K562 (cell line): Measurements from ENCODE around the gene ITPR2. TPM values are rescaled to one million over a fixed set of nuclear protein-coding genes. Genes with fewer than 3 reads are reported as not detected.
A peak's percentile ranks its signal among the peaks of the same experiment; 100 is the strongest.

ENCODE experiments used
- COPS2 ChIP-seq: fragments of 450-650 bp; conservative IDR thresholded peaks from 2 replicates; pipeline ENCODE4 v1.6.1; 2016; ENCODE audit warnings: mild to moderate bottlenecking, moderate library complexity
- ETV5 ChIP-seq: sonication (generic); formaldehyde crosslinking; IDR thresholded peaks from 2 replicates; pipeline ENCODE4 v1.4.0; 2020; ENCODE audit warnings: low read depth, mild to moderate bottlenecking, missing genetic modification reagents
- FUS ChIP-seq: fragments of 200-400 bp; formaldehyde crosslinking; optimal IDR thresholded peaks from 2 replicates; pipeline ENCODE3; 2017; ENCODE audit warnings: low read depth, low read length
- GMEB1 ChIP-seq: fragments of 250-450 bp; sonication (Bioruptor Pico); IDR thresholded peaks from 2 replicates; pipeline ENCODE4 v1.4.0; 2020; ENCODE audit warnings: mild to moderate bottlenecking
- HDGF ChIP-seq: fragments of 450-650 bp; IDR thresholded peaks from 2 replicates; pipeline ENCODE4 v1.6.1; 2016
- PBX2 ChIP-seq, 2 experiments: IDR thresholded peaks in 1 of 2; conservative IDR thresholded peaks in 1 of 2; 2 replicates each; pipeline ENCODE4 v1.6.1; 2016; ENCODE audit warnings: low read depth in 2 of 2, mild to moderate bottlenecking in 1 of 2, missing compliant biosample characterization in 1 of 2, missing genetic modification characterization in 1 of 2, moderate library complexity in 1 of 2
- PHB ChIP-seq: fragments of 250-450 bp; sonication (Bioruptor Pico); IDR thresholded peaks from 2 replicates; pipeline ENCODE4 v1.5.0; 2021
- PHF20 ChIP-seq: fragments of 450-650 bp; IDR thresholded peaks from 2 replicates; pipeline ENCODE4 v1.6.1; 2018; ENCODE audit not compliant: partially characterized antibody
- TAF7 ChIP-seq: fragments of 450-650 bp; IDR thresholded peaks from 2 replicates; pipeline ENCODE4 v1.6.1; 2016; ENCODE audit warnings: missing genetic modification characterization, missing compliant biosample characterization
- TRIM24 ChIP-seq, 2 experiments: fragments of 450-650 bp; IDR thresholded peaks; 2 replicates each; pipeline ENCODE4 v1.6.1; 2016
- WHSC1 ChIP-seq: IDR thresholded peaks from one replicate; pipeline ENCODE4 v1.6.1; 2012; ENCODE audit warnings: low read length, control low read depth, inconsistent platforms
- ZBTB33 ChIP-seq: sonication (generic); formaldehyde crosslinking; IDR thresholded peaks from 2 replicates; pipeline ENCODE4 v1.8.1; 2023; ENCODE audit warnings: mild to moderate bottlenecking, missing genetic modification reagents
- ZBTB5 ChIP-seq: fragments of 450-650 bp; IDR thresholded peaks from 2 replicates; pipeline ENCODE4 v1.6.1; 2017; ENCODE audit warnings: antibody characterized with exemption
- ZNF668 ChIP-seq: fragments of 250-450 bp; sonication (Bioruptor Pico); IDR thresholded peaks from 2 replicates; pipeline ENCODE4 v1.8.0; 2022; ENCODE audit warnings: mild to moderate bottlenecking, inconsistent platforms
- ZNF696 ChIP-seq: fragments of 250-450 bp; sonication (Bioruptor Pico); conservative IDR thresholded peaks from 2 replicates; pipeline ENCODE4 v1.4.0; 2020; ENCODE audit warnings: mild to moderate bottlenecking, moderate library complexity
- ZNF740 ChIP-seq, 3 experiments: fragments of 200-800 bp in 1 of 3; sonication (Bioruptor generic) in 1 of 3; sonication (generic) in 1 of 3; formaldehyde crosslinking in 1 of 3; IDR thresholded peaks; 2 replicates each; pipeline versions ENCODE4 v1.6.1 to v1.8.0; 2016 to 2022; ENCODE audit warnings: mild to moderate bottlenecking in 2 of 3, missing compliant biosample characterization in 2 of 3, missing genetic modification characterization in 2 of 3, missing genetic modification reagents in 1 of 3
- ZNF830 ChIP-seq: fragments of 250-450 bp; sonication (Bioruptor Pico); IDR thresholded peaks from 2 replicates; pipeline ENCODE4 v1.5.0; 2021; ENCODE audit warnings: mild to moderate bottlenecking
- polyA plus RNA-seq, 8 experiments: library from polyadenylated mRNA; depleted of rRNA in 4 of 8; stranded (reverse) in 5 of 8; unstranded in 3 of 8; fragments of >200 nt; fragmentation: Nextera tagmentation in 2 of 8; fragmentation: Illumina TruSeq in 1 of 8; extraction: Ambion mirVana in 2 of 8; extraction: Trizol in 1 of 8; gene quantifications; 2 replicates each; pipeline versions ENCODE4 v1.2.1 to v1.2.3, GENCODE V29; 2011 to 2014; ENCODE audit warnings: inconsistent platforms in 1 of 8, missing spikeins in 1 of 8
- total RNA-seq, 7 experiments: library from RNA; depleted of rRNA in 6 of 7; stranded (reverse); fragments of >200 nt in 6 of 7; fragmentation: Illumina TruSeq in 2 of 7; extraction: Trizol in 2 of 7; gene quantifications; 2 replicates each; pipeline versions ENCODE4 v1.2.1 to v1.2.3, GENCODE V29; 2011 to 2021; ENCODE audit warnings: low replicate concordance in 1 of 7

Gene ITPR2
- total and polyA plus RNA-seq, 9 of the 15 experiments (the other 6 are each of a cell fraction or from before 2014, with no cell fraction given), result 0.21 to 3.3 (median 0.95) TPM

- TF ChIP-seq ZBTB5, result no peak
- no peak for TF ChIP-seq ETV5 (CRISPR knock-in tag)
- TF ChIP-seq ZNF830, result no peak
- TF ChIP-seq PBX2 (CRISPR knock-in tag; IDR thresholded peaks at IDR 0.05; ENCODE audit: low read depth), result no peak
- no peak for TF ChIP-seq PBX2 (tag; conservative IDR thresholded peaks at IDR 0.05; ENCODE audit: low read depth)
- no peak for TF ChIP-seq PHF20
- no peak for TF ChIP-seq WHSC1
- TF ChIP-seq ZNF696, result no peak
- TF ChIP-seq ZBTB33, result no peak
- TF ChIP-seq TAF7 (tag), result no peak
- TF ChIP-seq ZNF668 (CRISPR knock-in tag), result no peak
- no peak for TF ChIP-seq HDGF
- no peak for TF ChIP-seq GMEB1 (CRISPR knock-in tag)
- TF ChIP-seq TRIM24 (IDR thresholded peaks at IDR 0.05), result peak; percentile 44 to 65; a peak in 2 of 4 replicates
- TF ChIP-seq FUS, result no peak
- TF ChIP-seq PHB (CRISPR knock-in tag), result no peak
- TF ChIP-seq ZNF740 (CRISPR knock-in tag; IDR thresholded peaks at IDR 0.05), result no peak
- TF ChIP-seq ZNF740 (tag; IDR thresholded peaks at IDR 0.05), result peak in 1 of 2 experiments; percentile 12; a peak in 1 of 4 replicates
- TF ChIP-seq COPS2, result no peak
These were observed 141.6 kb downstream of the ITPR2 start (continued) for GRCh38 chr12:26691234-26691970.
